Body of pancreas (tissue), 4 donors: ENCODE results near the gene C3orf33.

Source experiments
- POLR2A ChIP-seq, 3 donors: fragments of 450-650 bp; IDR thresholded peaks; one replicate each; pipeline ENCODE4 v1.6.1; 2016; ENCODE audit warnings: antibody characterized with exemption in 3 of 3, mild to moderate bottlenecking in 2 of 3
- TF ChIP-seq, protein P1 (sequence below), 7 experiments: fragments of 450-650 bp in 4 of 7; fragments of 200-600 bp in 3 of 7; sonication (generic) in 3 of 7; IDR thresholded peaks; one replicate each; pipeline ENCODE4 v1.5.1; 2016 to 2019; ENCODE audit warnings: antibody characterized with exemption in 7 of 7

DNA sequence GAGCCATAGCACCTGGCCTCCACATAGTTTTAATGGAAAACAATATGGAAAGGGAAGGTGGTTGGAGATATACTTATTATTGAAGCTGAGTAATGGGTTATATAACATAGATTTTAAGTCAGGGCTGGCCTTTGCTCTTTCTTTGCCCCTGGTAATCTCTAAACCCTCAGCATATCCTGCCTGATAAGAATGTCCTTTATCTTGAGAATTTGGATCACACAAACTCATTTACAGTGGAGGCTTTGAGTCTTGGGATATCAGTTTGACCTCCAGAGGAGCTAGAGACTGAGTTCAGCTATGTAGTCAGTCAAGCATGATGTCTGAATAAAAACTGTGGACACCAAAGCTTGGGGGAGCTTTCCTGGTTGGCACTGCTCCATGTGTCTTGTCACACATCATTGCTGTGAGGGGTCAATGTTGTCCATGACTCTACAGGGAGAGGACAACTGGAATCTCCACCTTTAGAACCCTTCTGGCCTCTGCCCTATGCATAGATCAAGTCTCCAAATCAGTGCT, 9.0 kb upstream of the C3orf33 start:
- TF ChIP-seq, protein P1, sequence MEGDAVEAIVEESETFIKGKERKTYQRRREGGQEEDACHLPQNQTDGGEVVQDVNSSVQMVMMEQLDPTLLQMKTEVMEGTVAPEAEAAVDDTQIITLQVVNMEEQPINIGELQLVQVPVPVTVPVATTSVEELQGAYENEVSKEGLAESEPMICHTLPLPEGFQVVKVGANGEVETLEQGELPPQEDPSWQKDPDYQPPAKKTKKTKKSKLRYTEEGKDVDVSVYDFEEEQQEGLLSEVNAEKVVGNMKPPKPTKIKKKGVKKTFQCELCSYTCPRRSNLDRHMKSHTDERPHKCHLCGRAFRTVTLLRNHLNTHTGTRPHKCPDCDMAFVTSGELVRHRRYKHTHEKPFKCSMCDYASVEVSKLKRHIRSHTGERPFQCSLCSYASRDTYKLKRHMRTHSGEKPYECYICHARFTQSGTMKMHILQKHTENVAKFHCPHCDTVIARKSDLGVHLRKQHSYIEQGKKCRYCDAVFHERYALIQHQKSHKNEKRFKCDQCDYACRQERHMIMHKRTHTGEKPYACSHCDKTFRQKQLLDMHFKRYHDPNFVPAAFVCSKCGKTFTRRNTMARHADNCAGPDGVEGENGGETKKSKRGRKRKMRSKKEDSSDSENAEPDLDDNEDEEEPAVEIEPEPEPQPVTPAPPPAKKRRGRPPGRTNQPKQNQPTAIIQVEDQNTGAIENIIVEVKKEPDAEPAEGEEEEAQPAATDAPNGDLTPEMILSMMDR (IDR thresholded peaks at IDR 0.05): no peak
- TF ChIP-seq POLR2A (IDR thresholded peaks at IDR 0.05): no peak
